Esophagus squamous epithelium (tissue), 4 donors: ENCODE results near the gene N4BP3.

Experiments
- POLR2A ChIP-seq, 4 donors: fragments of 450-650 bp; IDR thresholded peaks; one replicate each; pipeline ENCODE4 v1.6.1; 2017; ENCODE audit warnings: antibody characterized with exemption in 4 of 4, mild to moderate bottlenecking in 4 of 4, moderate library complexity in 3 of 4
- TF ChIP-seq, protein P1 (sequence below), 6 experiments: fragments of 450-650 bp in 4 of 6; fragments of 200-600 bp in 2 of 6; sonication (generic) in 2 of 6; IDR thresholded peaks; one replicate each; pipeline ENCODE4 v1.5.1; 2016 to 2019; ENCODE audit warnings: antibody characterized with exemption in 6 of 6, mild to moderate bottlenecking in 4 of 6, moderate library complexity in 4 of 6

DNA sequence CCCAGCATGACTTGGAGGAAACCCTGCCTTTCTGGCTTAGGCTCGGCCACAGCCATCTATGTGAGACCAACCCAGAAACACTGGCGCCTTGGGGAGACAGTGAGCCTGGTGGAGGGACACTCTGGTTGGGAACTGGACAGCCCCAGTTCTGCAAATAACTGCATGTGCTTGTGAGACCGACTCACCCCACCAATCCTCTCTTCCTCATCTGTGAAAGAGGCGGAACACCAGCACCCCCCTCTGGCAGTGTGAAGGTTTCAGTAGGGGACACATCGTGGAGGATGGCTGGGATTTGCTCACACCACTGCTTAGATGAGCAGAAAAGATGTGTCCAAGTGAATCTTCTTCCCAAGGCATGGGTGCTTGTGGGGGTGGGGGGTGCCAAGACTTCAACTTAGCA lies 43.4 kb upstream of the N4BP3 start:
- TF ChIP-seq, protein P1, sequence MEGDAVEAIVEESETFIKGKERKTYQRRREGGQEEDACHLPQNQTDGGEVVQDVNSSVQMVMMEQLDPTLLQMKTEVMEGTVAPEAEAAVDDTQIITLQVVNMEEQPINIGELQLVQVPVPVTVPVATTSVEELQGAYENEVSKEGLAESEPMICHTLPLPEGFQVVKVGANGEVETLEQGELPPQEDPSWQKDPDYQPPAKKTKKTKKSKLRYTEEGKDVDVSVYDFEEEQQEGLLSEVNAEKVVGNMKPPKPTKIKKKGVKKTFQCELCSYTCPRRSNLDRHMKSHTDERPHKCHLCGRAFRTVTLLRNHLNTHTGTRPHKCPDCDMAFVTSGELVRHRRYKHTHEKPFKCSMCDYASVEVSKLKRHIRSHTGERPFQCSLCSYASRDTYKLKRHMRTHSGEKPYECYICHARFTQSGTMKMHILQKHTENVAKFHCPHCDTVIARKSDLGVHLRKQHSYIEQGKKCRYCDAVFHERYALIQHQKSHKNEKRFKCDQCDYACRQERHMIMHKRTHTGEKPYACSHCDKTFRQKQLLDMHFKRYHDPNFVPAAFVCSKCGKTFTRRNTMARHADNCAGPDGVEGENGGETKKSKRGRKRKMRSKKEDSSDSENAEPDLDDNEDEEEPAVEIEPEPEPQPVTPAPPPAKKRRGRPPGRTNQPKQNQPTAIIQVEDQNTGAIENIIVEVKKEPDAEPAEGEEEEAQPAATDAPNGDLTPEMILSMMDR (IDR thresholded peaks at IDR 0.05): peak in 4 of 6 experiments; percentile 20 to 55 (median 31)
- TF ChIP-seq POLR2A (IDR thresholded peaks at IDR 0.05): no peak
